Coronary artery (tissue), 2 donors: ENCODE results near the gene RFX3.

Experiments used
- DNase-seq: peaks from one replicate; pipeline ENCODE4 v3.0.0-alpha.2; 2017; ENCODE audit warnings: low spot score
- H3K27ac ChIP-seq, 2 donors: fragments of 200-600 bp; sonication (generic); one replicate each; pipeline ENCODE4 v1.5.1; 2016 to 2019
- H3K4me3 ChIP-seq: fragments of 200-600 bp; sonication (generic); 2 replicates; pipeline ENCODE4 v1.5.1; 2016; ENCODE audit warnings: mild to moderate bottlenecking, moderate library complexity
- TF ChIP-seq, protein P1 (sequence below): fragments of 200-600 bp; sonication (generic); IDR thresholded peaks from one replicate; pipeline ENCODE4 v1.5.1; 2019; ENCODE audit warnings: antibody characterized with exemption

The RFX3 gene

DNA sequence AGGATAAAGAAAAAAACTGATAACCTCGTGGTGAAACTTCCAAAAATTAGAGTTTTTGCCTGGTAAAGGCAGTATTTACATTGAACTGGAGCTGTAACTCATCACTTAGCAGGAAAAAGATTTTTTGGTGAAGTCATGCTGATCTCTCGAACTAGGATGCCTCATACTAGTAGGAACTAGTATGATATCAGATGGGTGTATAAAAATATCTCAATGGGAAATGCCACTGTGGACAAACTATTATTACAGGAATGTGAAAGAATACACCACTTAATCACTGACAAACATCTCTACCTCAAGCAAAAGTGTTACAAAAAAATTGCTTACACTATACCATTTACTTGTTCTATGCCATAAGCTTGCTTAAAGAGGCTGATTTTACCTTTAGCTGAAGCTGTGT, 28.4 kb downstream of the RFX3 start:
- Histone ChIP-seq H3K4me3 (no peak overlapping the region), H3K27ac (no peak overlapping the region)
- TF ChIP-seq, protein P1, sequence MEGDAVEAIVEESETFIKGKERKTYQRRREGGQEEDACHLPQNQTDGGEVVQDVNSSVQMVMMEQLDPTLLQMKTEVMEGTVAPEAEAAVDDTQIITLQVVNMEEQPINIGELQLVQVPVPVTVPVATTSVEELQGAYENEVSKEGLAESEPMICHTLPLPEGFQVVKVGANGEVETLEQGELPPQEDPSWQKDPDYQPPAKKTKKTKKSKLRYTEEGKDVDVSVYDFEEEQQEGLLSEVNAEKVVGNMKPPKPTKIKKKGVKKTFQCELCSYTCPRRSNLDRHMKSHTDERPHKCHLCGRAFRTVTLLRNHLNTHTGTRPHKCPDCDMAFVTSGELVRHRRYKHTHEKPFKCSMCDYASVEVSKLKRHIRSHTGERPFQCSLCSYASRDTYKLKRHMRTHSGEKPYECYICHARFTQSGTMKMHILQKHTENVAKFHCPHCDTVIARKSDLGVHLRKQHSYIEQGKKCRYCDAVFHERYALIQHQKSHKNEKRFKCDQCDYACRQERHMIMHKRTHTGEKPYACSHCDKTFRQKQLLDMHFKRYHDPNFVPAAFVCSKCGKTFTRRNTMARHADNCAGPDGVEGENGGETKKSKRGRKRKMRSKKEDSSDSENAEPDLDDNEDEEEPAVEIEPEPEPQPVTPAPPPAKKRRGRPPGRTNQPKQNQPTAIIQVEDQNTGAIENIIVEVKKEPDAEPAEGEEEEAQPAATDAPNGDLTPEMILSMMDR, result no peak
- DNase-seq, result no peak

DNA sequence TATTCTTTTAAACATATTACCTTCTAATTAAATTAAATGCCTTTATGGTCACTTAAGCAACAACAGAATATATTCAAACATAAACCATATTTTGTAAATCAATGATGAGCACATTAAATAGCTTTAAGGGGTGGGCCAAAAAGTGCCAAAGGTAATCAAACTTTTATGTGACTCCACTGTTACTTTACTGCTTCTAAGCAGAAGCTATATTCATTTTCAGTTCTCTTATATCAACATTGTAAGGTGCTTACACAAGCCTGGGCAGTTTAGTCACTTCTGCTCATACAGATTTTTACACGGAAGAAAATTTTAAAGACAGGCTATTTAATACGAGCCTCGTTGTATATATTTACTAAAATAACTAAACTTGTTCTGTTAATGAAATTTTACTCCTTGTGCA, 29.9 kb downstream of the RFX3 start:
- H3K27ac ChIP-seq, result no peak overlapping the region
- no peak overlapping the region for H3K4me3 ChIP-seq
- no peak for DNase-seq
- TF ChIP-seq, protein P1, result no peak

DNA sequence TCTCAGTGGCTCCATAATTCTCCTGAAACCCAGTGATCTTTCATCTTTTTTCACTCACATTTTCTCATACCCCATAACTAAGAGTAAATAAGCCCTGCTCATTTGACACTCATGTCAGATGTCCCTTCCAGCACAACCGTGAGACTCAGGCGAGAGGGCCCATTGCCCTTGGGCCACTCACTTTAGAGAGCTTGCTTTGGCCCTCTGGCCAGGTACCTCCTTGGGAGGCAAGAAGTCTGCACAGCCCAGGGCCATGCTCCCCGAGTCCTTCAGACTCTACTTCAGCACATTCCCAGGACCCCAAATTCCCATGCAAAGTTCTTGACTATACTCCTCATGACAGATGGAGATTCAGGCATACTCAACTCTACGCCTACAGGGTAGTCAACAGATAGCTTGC, 33.6 kb downstream of the RFX3 start:
- Histone ChIP-seq H3K27ac (no peak overlapping the region), H3K4me3 (no peak overlapping the region)
- DNase-seq, result no peak
- TF ChIP-seq, protein P1, result no peak

DNA sequence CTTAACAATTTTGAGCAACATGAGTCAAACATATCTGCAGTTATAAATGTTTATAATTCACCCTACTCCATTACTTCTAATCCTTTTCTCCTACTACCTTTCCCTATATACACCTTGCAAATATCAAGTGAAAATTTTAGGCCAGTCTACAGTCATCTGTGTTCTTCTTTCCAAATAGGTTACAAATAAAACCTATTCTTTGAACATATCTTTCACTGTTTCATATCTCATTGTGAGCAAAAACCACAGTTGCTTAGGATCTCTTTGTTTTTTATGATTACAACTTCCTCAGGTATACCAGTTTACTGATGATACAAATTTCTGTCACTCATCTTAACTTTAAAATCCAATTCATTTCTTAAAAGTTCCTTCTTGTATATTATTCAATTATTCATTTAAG, 34.4 kb downstream of the RFX3 start:
- TF ChIP-seq, protein P1, result no peak
- no peak overlapping the region for H3K4me3 ChIP-seq
- H3K27ac ChIP-seq, result no peak overlapping the region
- DNase-seq, result no peak

DNA sequence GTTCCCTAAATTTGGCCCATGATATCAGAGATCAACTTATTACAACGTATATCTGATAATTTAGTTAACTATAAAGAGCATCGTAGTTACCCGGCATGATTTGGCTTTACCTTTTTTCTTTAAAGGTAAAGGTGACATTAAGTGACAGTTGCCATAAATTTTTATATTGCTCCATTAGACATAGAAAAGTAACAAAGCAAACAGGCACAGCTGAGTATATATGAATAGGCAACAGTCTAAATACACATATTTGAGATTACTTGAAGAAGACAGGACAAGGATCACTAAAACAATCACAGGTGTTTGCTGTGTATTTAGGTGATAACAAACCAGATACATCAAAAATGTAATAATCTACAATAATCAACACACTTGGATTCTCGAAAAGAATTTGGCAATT, 34.8 kb downstream of the RFX3 start:
- TF ChIP-seq, protein P1, result no peak
- no peak overlapping the region for H3K4me3 ChIP-seq
- DNase-seq, result no peak

DNA sequence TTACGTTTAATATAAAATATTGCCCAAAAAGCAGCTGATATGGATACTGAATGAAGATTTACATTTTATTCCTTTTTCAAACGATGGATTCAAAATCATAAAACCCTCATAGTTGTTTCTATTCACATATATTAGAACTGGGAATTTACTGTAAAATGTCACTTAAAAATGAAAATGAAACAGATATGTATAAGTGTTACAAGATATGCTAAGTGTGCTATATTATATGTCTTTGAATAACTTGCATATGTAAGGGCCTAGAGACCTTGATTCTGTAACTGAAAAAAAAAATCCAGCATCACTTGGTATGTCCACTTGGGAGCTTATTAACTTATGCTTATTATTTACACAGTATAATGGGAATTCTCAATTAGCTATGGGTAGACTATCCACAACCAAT, 43.2 kb downstream of the RFX3 start:
- DNase-seq, result no peak
- TF ChIP-seq, protein P1, result no peak
- Histone ChIP-seq H3K27ac (no peak overlapping the region), H3K4me3 (no peak overlapping the region)

More for the DNA sequence above, 34.8 kb downstream of the RFX3 start:
- H3K27ac ChIP-seq, result no peak overlapping the region

DNA sequence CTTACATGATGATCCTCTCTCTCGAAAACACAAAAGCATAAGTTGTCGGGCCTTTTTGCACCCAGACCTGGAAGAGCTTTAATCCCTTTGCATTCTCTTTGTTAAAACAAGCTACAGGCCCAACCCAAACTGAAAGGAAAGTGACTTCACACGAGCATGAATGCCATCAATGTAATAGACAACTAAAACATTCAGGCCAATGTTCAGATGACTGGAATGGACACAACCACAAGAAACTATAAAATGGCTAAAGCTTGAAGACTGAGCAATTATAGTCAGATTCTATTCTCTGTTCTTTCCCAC, 45.5 kb downstream of the RFX3 start:
- Histone ChIP-seq H3K27ac (no peak overlapping the region), H3K4me3 (no peak overlapping the region)
- TF ChIP-seq, protein P1, result no peak
- no peak for DNase-seq
